ENCODE results near the gene PDE11A. TPM values are rescaled to one million over a fixed set of nuclear protein-coding genes. Genes with fewer than 3 reads are reported as not detected.

PDE11A gene
- total and polyA plus RNA-seq, 4 donors, result 1.0 to 5.9 (median 1.7) TPM

DNA sequence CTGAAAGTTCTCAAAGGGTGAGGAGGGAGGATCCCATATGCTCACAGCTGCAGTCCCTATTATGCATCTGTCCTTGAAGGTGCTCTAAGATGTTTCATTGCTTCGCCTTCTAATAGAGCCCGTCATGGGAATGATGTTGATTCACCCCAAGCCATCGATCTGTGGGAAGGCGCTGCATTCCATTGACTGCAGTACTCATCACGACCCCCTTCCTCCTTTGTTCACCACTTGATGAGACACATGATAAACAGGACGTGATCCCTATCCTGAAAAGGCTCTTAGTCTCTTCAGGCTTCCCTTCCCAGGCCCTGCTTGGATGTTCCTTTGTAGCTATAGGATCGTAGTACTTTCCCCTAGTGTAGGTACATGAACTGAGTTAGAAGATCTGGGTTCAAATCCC lies 498.2 kb downstream of the PDE11A start:
- Histone ChIP-seq H3K9ac (ENCODE audit: low read depth in 1 of 2, low read length in 2 of 2) (no peak overlapping the region), H3K27ac (ENCODE audit: low read depth in 1 of 2, low read length in 2 of 2) (no peak overlapping the region), H3K36me3 (ENCODE audit: control insufficient read depth in 4 of 4, insufficient read depth in 3 of 4, low read depth in 1 of 4, low read length in 3 of 4) (no peaks in the 10 kb centered on the region), H3K4me1 (ENCODE audit: control insufficient read depth in 4 of 4, insufficient read depth in 4 of 4, low read length in 3 of 4) (no peaks in the 10 kb centered on the region), H3K27me3 (ENCODE audit: control insufficient read depth in 4 of 4, insufficient read depth in 4 of 4, low read length in 3 of 4) (no peaks in the 10 kb centered on the region), H3K9me3 (ENCODE audit: control insufficient read depth in 4 of 4, low read length in 3 of 4) (no peaks in the 10 kb centered on the region), H3K4me3 (ENCODE audit: low read depth in 1 of 3, low read length in 3 of 3) (no peak overlapping the region)
- TF ChIP-seq RXRA (IDR thresholded peaks at IDR 0.05), result no peak
- TF ChIP-seq, protein P1, sequence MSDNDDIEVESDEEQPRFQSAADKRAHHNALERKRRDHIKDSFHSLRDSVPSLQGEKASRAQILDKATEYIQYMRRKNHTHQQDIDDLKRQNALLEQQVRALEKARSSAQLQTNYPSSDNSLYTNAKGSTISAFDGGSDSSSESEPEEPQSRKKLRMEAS (IDR thresholded peaks at IDR 0.05), result no peak
- no peak for TF ChIP-seq NR2F2 (IDR thresholded peaks at IDR 0.05)
- TF ChIP-seq GABPA (IDR thresholded peaks at IDR 0.05 in 1 of 2, conservative IDR thresholded peaks at IDR 0.05 in 1 of 2), result no peak
- TF ChIP-seq JUND (IDR thresholded peaks at IDR 0.05), result no peak
- no peak for TF ChIP-seq YY1 (IDR thresholded peaks at IDR 0.05)
- no peak for TF ChIP-seq SP1 (IDR thresholded peaks at IDR 0.05)
- TF ChIP-seq, protein P2, sequence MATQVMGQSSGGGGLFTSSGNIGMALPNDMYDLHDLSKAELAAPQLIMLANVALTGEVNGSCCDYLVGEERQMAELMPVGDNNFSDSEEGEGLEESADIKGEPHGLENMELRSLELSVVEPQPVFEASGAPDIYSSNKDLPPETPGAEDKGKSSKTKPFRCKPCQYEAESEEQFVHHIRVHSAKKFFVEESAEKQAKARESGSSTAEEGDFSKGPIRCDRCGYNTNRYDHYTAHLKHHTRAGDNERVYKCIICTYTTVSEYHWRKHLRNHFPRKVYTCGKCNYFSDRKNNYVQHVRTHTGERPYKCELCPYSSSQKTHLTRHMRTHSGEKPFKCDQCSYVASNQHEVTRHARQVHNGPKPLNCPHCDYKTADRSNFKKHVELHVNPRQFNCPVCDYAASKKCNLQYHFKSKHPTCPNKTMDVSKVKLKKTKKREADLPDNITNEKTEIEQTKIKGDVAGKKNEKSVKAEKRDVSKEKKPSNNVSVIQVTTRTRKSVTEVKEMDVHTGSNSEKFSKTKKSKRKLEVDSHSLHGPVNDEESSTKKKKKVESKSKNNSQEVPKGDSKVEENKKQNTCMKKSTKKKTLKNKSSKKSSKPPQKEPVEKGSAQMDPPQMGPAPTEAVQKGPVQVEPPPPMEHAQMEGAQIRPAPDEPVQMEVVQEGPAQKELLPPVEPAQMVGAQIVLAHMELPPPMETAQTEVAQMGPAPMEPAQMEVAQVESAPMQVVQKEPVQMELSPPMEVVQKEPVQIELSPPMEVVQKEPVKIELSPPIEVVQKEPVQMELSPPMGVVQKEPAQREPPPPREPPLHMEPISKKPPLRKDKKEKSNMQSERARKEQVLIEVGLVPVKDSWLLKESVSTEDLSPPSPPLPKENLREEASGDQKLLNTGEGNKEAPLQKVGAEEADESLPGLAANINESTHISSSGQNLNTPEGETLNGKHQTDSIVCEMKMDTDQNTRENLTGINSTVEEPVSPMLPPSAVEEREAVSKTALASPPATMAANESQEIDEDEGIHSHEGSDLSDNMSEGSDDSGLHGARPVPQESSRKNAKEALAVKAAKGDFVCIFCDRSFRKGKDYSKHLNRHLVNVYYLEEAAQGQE (IDR thresholded peaks at IDR 0.05), result no peak
- TF ChIP-seq, protein P3, sequence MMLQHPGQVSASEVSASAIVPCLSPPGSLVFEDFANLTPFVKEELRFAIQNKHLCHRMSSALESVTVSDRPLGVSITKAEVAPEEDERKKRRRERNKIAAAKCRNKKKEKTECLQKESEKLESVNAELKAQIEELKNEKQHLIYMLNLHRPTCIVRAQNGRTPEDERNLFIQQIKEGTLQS (IDR thresholded peaks at IDR 0.05), result no peak
- TF ChIP-seq FOXA2 (IDR thresholded peaks at IDR 0.05), result no peak
- no peak for TF ChIP-seq EGR1 (IDR thresholded peaks at IDR 0.05; ENCODE audit: low read depth in 2 of 2)
- no peak for TF ChIP-seq HNF4A (conservative IDR thresholded peaks at IDR 0.05)
- TF ChIP-seq, protein P4, sequence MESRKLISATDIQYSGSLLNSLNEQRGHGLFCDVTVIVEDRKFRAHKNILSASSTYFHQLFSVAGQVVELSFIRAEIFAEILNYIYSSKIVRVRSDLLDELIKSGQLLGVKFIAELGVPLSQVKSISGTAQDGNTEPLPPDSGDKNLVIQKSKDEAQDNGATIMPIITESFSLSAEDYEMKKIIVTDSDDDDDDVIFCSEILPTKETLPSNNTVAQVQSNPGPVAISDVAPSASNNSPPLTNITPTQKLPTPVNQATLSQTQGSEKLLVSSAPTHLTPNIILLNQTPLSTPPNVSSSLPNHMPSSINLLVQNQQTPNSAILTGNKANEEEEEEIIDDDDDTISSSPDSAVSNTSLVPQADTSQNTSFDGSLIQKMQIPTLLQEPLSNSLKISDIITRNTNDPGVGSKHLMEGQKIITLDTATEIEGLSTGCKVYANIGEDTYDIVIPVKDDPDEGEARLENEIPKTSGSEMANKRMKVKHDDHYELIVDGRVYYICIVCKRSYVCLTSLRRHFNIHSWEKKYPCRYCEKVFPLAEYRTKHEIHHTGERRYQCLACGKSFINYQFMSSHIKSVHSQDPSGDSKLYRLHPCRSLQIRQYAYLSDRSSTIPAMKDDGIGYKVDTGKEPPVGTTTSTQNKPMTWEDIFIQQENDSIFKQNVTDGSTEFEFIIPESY (IDR thresholded peaks at IDR 0.05), result no peak
- TF ChIP-seq, protein P5, sequence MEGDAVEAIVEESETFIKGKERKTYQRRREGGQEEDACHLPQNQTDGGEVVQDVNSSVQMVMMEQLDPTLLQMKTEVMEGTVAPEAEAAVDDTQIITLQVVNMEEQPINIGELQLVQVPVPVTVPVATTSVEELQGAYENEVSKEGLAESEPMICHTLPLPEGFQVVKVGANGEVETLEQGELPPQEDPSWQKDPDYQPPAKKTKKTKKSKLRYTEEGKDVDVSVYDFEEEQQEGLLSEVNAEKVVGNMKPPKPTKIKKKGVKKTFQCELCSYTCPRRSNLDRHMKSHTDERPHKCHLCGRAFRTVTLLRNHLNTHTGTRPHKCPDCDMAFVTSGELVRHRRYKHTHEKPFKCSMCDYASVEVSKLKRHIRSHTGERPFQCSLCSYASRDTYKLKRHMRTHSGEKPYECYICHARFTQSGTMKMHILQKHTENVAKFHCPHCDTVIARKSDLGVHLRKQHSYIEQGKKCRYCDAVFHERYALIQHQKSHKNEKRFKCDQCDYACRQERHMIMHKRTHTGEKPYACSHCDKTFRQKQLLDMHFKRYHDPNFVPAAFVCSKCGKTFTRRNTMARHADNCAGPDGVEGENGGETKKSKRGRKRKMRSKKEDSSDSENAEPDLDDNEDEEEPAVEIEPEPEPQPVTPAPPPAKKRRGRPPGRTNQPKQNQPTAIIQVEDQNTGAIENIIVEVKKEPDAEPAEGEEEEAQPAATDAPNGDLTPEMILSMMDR (IDR thresholded peaks at IDR 0.05; ENCODE audit: low read depth, low read length, missing input control), result no peak
- DNase-seq (ENCODE audit: low spot score), result no peak
- WGBS, result 92% methylated on average over 7 of the region's 7 CpGs

Small RNAs within 50 kb of the gene (small RNA-seq; reads per million reads assigned to genes)
- gene AC011998.1, result not detected
- not detected for gene RNU6-629P

Other genes with a start within 250 kb of the PDE11A start
- 10 to 100 TPM in 1 of 2 donors, 1 to 10 TPM in 1; 6.6 to 11.4 TPM for gene RBM45, start 39.7 kb upstream of the PDE11A start, total RNA-seq
- gene RBM45, start 39.7 kb upstream of the PDE11A start, polyA plus RNA-seq, result 1 to 10 TPM; 4.2 to 7.0 TPM
- 1 to 10 TPM; 2.3 to 3.3 TPM for gene OSBPL6, start 121.7 kb upstream of the PDE11A start, total RNA-seq
- 1 to 10 TPM; 1.3 to 2.0 TPM for gene OSBPL6, start 121.7 kb upstream of the PDE11A start, polyA plus RNA-seq